Endothelial cell of umbilical vein (primary cell): Measurements from ENCODE around the gene FBXO11. TPM values are rescaled to one million over a fixed set of nuclear protein-coding genes. Genes with fewer than 3 reads are reported as not detected.

Experiments
- BruUV-seq: library from RNA; stranded (reverse); fragments of 400-500 nt; replicated peaks from 2 replicates; lab custom pipeline; 2021; lab: Mats Ljungman, UMichigan
- CTCF ChIA-PET: fragments of 300-600, 350-600 bp; sonication (Branson Sonifier 250); formaldehyde crosslinking; loops from one replicate; lab custom pipeline; 2021; ENCODE audit warnings: antibody characterized with exemption, inconsistent platforms; lab: Charles Lee
- POLR2A ChIA-PET: fragments of 300-600, 350-600 bp; sonication (Branson Sonifier 250); formaldehyde crosslinking; loops from one replicate; lab custom pipeline; 2021; ENCODE audit warnings: antibody characterized with exemption, inconsistent platforms; lab: Charles Lee
- DNase-seq: peaks from one replicate; pipeline ENCODE4 v3.0.0-alpha.2; 2011; ENCODE audit warnings: low read depth, low spot score
- FAIRE-seq: peaks from 2 replicates; lab custom pipeline; 2011; peaks lifted over from hg19 to GRCh38; lab: Jason Lieb, UNC
- H2AFZ ChIP-seq: 2 replicates; pipeline ENCODE4 v1.6.0; 2012; ENCODE audit warnings: low read depth, low read length, control low read depth, inconsistent platforms
- H3K27ac ChIP-seq: 2 replicates; pipeline ENCODE4 v1.5.1; 2011; ENCODE audit warnings: low read depth, mild to moderate bottlenecking, control low read depth, low read length, moderate library complexity; ENCODE audit not compliant: insufficient read depth
- H3K27me3 ChIP-seq, 2 experiments: 2 replicates each; pipeline versions ENCODE4 v1.6.0 to v1.6.1; 2011; ENCODE audit warnings: low read length in 2 of 2, mixed read lengths in 1 of 2; ENCODE audit not compliant: control insufficient read depth in 2 of 2, insufficient read depth in 2 of 2
- H3K36me3 ChIP-seq, 2 experiments: 2 replicates in 1 of 2; 3 replicates in 1 of 2; pipeline ENCODE4 v1.5.1; 2011; ENCODE audit warnings: low read length in 2 of 2, mild to moderate bottlenecking in 1 of 2, moderate library complexity in 1 of 2; ENCODE audit not compliant: control insufficient read depth in 2 of 2, insufficient read depth in 2 of 2; ENCODE audit errors: extremely low read depth in 1 of 2
- H3K4me1 ChIP-seq: 3 replicates; pipeline ENCODE4 v1.5.1; 2011; ENCODE audit warnings: mild to moderate bottlenecking, low read length; ENCODE audit not compliant: control insufficient read depth, insufficient read depth; ENCODE audit errors: extremely low read depth
- H3K4me2 ChIP-seq: 2 replicates; pipeline ENCODE4 v1.6.1; 2011; ENCODE audit warnings: low read length, control low read depth, mixed read lengths; ENCODE audit not compliant: insufficient read depth
- H3K4me3 ChIP-seq, 3 experiments: fragments of 200-600 bp in 1 of 3; sonication (generic), shearing (Covaris generic) in 1 of 3; replicated peaks in 1 of 3; 2 replicates each; pipeline ENCODE4 v1.5.1; 2011 to 2016; ENCODE audit warnings: control low read depth in 3 of 3, low read length in 3 of 3, mild to moderate bottlenecking in 2 of 3, inconsistent platforms in 1 of 3, low read depth in 1 of 3, moderate library complexity in 1 of 3; ENCODE audit not compliant: insufficient read depth in 1 of 3
- H3K79me2 ChIP-seq: 2 replicates; pipeline ENCODE4 v1.6.0; 2012; ENCODE audit warnings: low read length, inconsistent platforms; ENCODE audit not compliant: control insufficient read depth, insufficient read depth
- H3K9ac ChIP-seq: replicated peaks from 2 replicates; pipeline ENCODE3; 2011; ENCODE audit warnings: low read length, control low read depth; ENCODE audit not compliant: insufficient read depth; ENCODE audit errors: extremely low read depth
- H3K9me1 ChIP-seq: replicated peaks from 3 replicates; pipeline ENCODE4 v1.6.0; 2011; ENCODE audit warnings: mild to moderate bottlenecking, low read length; ENCODE audit not compliant: control insufficient read depth, insufficient read depth; ENCODE audit errors: extremely low read depth
- H3K9me3 ChIP-seq: replicated peaks from 2 replicates; pipeline ENCODE4 v1.5.1; 2012; ENCODE audit warnings: low read length, inconsistent platforms; ENCODE audit not compliant: control insufficient read depth, insufficient read depth
- H4K20me1 ChIP-seq: replicated peaks from 2 replicates; pipeline ENCODE3; 2011; ENCODE audit warnings: mild to moderate bottlenecking, low read length; ENCODE audit not compliant: control insufficient read depth, insufficient read depth; ENCODE audit errors: extremely low read depth
- EZH2 ChIP-seq: IDR thresholded peaks from 2 replicates; pipeline ENCODE4 v1.6.1; 2012; ENCODE audit warnings: borderline replicate concordance, low read depth, mild to moderate bottlenecking, moderate library complexity, low read length, inconsistent platforms; ENCODE audit not compliant: severe bottlenecking
- FOS ChIP-seq: IDR thresholded peaks from 2 replicates; pipeline ENCODE4 v1.6.1; 2011; ENCODE audit warnings: mild to moderate bottlenecking, low read length, moderate library complexity, borderline replicate concordance; ENCODE audit not compliant: insufficient read depth
- GATA2 ChIP-seq: IDR thresholded peaks from 2 replicates; pipeline ENCODE4 v1.7.0; 2011; ENCODE audit warnings: low read depth, mild to moderate bottlenecking, moderate library complexity, mixed read lengths, low read length; ENCODE audit not compliant: insufficient read length, insufficient read depth
- JUN ChIP-seq: IDR thresholded peaks from 2 replicates; pipeline ENCODE4 v1.6.1; 2011; ENCODE audit warnings: borderline replicate concordance, low read depth; ENCODE audit not compliant: insufficient read length, insufficient read depth
- MYC ChIP-seq: IDR thresholded peaks from one replicate; pipeline ENCODE4 v1.6.1; 2011; ENCODE audit warnings: mild to moderate bottlenecking, low read depth, low read length
- POLR2A ChIP-seq: IDR thresholded peaks from 2 replicates; pipeline ENCODE4 v1.6.1; 2012; ENCODE audit warnings: low read depth, mild to moderate bottlenecking, control low read depth, low read length
- dilution Hi-C: fragments of 300-500 bp; cut with MboI; formaldehyde crosslinking; loops from one replicate; pipeline ENCODE4 v1.15.0; 2019; ENCODE audit warnings: low sequenced_read_pairs; ENCODE audit not compliant: extremely low pct_ligation_motif_present
- intact Hi-C: fragments of 100-400 bp; cut with micrococcal nuclease; formaldehyde crosslinking; loops from one replicate; pipeline ENCODE4 v1.10.0; 2022
- polyA plus RNA-seq, 4 experiments: library from polyadenylated mRNA; depleted of rRNA in 3 of 4; stranded (reverse) in 3 of 4; unstranded in 1 of 4; fragments of >200 nt; gene quantifications; 2 replicates each; pipeline versions ENCODE4 v1.2.1 to v1.2.3, GENCODE V29; 2011 to 2012; ENCODE audit warnings: missing spikeins in 1 of 4
- total RNA-seq: library from RNA; stranded (reverse); gene quantifications from 2 replicates; pipeline ENCODE4 v1.2.3, GENCODE V29; 2021
- TF ChIP-seq, protein P1 (sequence below): IDR thresholded peaks from 2 replicates; pipeline ENCODE4 v1.6.1; 2011; ENCODE audit not compliant: insufficient read depth, insufficient read length
- TF ChIP-seq, protein P2 (sequence below), 2 donors: IDR thresholded peaks; 1 replicate in 1 of 2; 2 replicates in 1 of 2; pipeline ENCODE4 v1.5.1; 2011; ENCODE audit warnings: low read length in 2 of 2, mild to moderate bottlenecking in 2 of 2, moderate library complexity in 2 of 2, control low read depth in 1 of 2, inconsistent platforms in 1 of 2, low read depth in 1 of 2; ENCODE audit not compliant: insufficient read depth in 1 of 2; ENCODE audit errors: extremely low read depth in 1 of 2

The FBXO11 gene
- total and polyA plus RNA-seq, 2 donors (not counting 3 experiments of a cell fraction or from before 2014, with no cell fraction given) = 23.4 to 59.6 TPM

- no peak overlapping the region for H3K4me3 ChIP-seq
- ChIA-PET POLR2A (no interaction called here), CTCF (interaction anchor here (0.8 to 3.2 kb wide), 3 partner anchors 11 to 37 kb away, joined by 3 to 14 read pairs (median 6); partner anchors contain the start of gene FBXO11)
- no peak overlapping the region for H3K4me2 ChIP-seq
- dilution Hi-C loops = no loop called here
- no peak overlapping the region for H3K9ac ChIP-seq
- no TSS peak for BruUV-seq
- H3K9me3 ChIP-seq = no peaks in the 10 kb centered on the region
- peak; percentile 29 for DNase-seq
- peaks cover 32% of the 10 kb centered on the region for H3K4me1 ChIP-seq
- TF ChIP-seq POLR2A (no peak), JUN (no peak), EZH2 (no peak), MYC (no peak), FOS (no peak), GATA2 (no peak)
- TF ChIP-seq, protein P1, sequence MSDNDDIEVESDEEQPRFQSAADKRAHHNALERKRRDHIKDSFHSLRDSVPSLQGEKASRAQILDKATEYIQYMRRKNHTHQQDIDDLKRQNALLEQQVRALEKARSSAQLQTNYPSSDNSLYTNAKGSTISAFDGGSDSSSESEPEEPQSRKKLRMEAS = no peak
- TF ChIP-seq, protein P2, sequence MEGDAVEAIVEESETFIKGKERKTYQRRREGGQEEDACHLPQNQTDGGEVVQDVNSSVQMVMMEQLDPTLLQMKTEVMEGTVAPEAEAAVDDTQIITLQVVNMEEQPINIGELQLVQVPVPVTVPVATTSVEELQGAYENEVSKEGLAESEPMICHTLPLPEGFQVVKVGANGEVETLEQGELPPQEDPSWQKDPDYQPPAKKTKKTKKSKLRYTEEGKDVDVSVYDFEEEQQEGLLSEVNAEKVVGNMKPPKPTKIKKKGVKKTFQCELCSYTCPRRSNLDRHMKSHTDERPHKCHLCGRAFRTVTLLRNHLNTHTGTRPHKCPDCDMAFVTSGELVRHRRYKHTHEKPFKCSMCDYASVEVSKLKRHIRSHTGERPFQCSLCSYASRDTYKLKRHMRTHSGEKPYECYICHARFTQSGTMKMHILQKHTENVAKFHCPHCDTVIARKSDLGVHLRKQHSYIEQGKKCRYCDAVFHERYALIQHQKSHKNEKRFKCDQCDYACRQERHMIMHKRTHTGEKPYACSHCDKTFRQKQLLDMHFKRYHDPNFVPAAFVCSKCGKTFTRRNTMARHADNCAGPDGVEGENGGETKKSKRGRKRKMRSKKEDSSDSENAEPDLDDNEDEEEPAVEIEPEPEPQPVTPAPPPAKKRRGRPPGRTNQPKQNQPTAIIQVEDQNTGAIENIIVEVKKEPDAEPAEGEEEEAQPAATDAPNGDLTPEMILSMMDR (IDR thresholded peaks at IDR 0.05; ENCODE audit: extremely low read depth in 1 of 2, insufficient read depth in 1 of 2, low read depth in 1 of 2, low read length in 2 of 2) = no peak
- H3K79me2 ChIP-seq = peaks cover 95% of the 10 kb centered on the region
- FAIRE-seq = no peak
- no peak overlapping the region for H2AFZ ChIP-seq
- H3K27ac ChIP-seq = no peak overlapping the region
- H3K9me1 ChIP-seq = no peaks in the 10 kb centered on the region
- H3K27me3 ChIP-seq = no peaks in the 10 kb centered on the region
- peaks cover 2 to 6% of the 10 kb centered on the region in 2 experiments for H3K36me3 ChIP-seq
- intact Hi-C loops = loop anchor here (5.0 kb wide), 1 partner anchor 612 kb away; no protein-coding TSS in a partner anchor
- peaks cover 16% of the 10 kb centered on the region for H4K20me1 ChIP-seq
These were observed 36.3 kb downstream of the FBXO11 start for GRCh38 chr2:47869859-47870595.
